Activated CD8-positive, alpha-beta memory T cell treated with anti-CD3 and anti-CD28 coated beads for 48 hours (primary cell): Measurements from ENCODE around the gene SRGAP2B.
"Not testable (repeated sequence)": the region's sequence is repeated elsewhere in the genome, so short reads cannot be mapped to it uniquely, and the experiment has no call there.

Experiments
- DNase-seq, 3 experiments: peaks; one replicate each; pipeline ENCODE4 v3.0.0-alpha.2; 2020; ENCODE audit warnings: low read depth in 2 of 3, low spot score in 2 of 3

Gene SRGAP2B

DNA sequence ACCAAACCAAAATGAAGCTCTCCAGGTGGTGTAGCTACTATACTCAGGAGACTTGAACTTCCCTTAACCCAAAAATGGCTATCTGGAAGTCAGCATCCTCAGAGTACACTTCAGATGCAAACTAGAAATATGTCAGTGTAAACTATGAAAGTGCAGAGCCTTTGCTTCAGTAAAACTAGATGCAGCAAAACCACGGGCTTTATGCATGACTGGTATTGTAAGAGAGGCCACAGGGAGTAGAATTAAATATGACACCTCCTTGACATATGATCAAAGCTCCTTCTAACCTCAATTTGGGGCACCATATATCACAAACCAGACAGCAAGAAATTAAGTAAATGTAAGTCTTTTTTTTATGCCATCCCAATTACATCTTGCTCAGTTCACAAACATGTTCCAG, 47.6 kb downstream of the SRGAP2B start:
- DNase-seq: not testable (repeated sequence)

GRCh38 chr1:145045571-145046273, 49.4 kb downstream of the SRGAP2B start:
- DNase-seq: not testable (repeated sequence)

DNA sequence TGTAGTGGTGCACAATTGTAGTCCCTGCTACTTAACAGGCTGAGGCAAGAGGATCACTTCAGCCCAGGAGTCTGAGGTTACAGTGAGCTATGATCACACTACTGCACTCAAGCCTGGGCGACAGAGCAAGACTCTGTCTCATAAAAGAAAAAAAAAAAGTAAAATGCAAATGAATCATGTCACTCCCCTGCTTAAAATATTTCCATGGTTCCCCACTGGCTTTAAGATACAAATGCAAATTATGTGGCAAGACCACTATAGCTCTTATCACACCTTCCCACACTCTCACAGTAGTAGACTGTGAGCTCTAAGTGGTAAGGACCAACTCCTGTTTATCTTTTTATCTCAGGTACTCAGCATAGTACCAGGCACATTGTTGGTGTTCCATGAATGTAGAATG, 53.6 kb downstream of the SRGAP2B start:
- not testable (repeated sequence) for DNase-seq

DNA sequence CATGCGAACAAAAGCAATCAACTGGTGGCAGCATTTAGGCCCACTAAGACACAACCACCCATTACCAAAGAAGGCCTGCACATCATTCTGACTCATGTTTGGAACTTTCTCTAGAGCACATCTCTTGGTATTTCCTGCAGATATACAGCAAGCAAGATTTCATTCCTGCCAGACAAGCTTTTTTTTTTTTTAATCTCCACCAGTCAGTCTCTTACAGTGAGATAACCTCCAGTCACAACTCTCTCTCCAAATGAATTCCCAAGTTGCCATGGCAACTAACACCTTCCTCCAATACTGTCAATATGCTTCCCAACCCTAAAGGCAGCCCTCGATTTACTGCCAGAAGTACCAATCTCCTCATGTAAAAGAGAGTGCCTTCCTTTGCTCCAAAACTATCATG, 59.1 kb downstream of the SRGAP2B start:
- not testable (repeated sequence) for DNase-seq

- not testable (repeated sequence) for DNase-seq
These were observed 61.6 kb downstream of the SRGAP2B start for GRCh38 chr1:145033523-145033922.

GRCh38 chr1:145027251-145027650, 67.9 kb downstream of the SRGAP2B start:
- DNase-seq: not testable (repeated sequence)

DNA sequence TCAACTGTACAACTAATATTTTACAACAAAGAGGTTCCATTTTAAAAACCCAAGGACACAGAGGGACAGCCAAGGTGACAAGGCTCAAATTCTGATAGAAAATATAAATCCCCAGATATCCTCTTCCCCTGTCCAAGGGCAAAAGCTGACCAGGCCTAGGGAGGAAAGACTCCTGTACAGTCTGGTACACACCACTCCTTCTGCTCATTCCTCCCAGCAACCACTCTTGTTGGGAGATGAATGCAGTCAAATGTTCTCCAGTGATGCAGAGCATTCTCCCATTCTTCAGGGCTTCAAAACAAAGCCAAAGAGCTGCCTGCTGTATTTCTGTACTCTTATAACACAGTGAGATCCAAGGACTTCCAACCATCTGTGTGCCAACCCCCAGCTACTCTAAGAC, 69.8 kb downstream of the SRGAP2B start:
- not testable (repeated sequence) for DNase-seq

GRCh38 chr1:145022259-145022658, 72.9 kb downstream of the SRGAP2B start:
- not testable (repeated sequence) for DNase-seq

DNA sequence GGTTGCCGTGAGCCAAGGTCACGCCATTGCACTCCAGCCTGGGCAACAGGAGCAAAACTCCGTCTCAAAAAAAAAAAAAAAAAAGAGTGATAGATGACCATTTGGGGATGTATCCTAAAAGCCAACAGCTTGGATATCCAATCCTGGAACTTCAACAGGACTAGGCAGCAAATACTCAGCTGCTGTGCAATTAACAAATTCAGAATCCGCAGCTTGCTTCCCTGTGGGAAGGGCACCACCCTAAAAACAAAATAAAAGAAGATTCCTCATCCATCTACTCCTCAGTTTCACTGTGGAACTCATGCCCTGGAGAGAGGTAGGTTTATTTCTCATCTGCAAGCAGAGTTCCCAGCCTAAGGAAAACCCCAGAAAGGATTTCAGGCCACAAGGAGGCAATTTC, 73.4 kb downstream of the SRGAP2B start:
- not testable (repeated sequence) for DNase-seq

DNA sequence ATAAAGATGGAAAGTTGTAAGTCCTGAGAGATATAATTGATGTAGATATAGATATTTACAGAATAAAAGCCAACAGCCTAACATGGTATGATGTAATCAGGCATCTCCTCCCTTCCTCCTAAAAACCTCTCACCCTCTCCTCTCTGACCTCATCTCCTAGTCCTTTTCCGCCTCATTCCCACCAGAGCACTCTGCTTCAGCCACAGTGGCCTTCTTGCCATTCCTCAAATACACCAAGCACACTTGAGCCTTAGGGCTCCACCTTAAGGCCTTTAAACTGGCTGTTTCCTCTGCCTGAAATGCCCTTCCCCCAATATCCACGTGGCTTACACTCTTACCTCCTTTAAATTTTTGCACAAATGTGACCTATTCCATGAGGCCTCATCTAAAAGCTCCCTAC, 75.4 kb downstream of the SRGAP2B start:
- not testable (repeated sequence) for DNase-seq

GRCh38 chr1:145017725-145018124, 77.4 kb downstream of the SRGAP2B start:
- not testable (repeated sequence) for DNase-seq

- not testable (repeated sequence) for DNase-seq
These were observed 78.7 kb downstream of the SRGAP2B start for GRCh38 chr1:145016492-145016862.

GRCh38 chr1:145015744-145016491, 79.2 kb downstream of the SRGAP2B start:
- DNase-seq: not testable (repeated sequence)

- DNase-seq: not testable (repeated sequence)
These were observed 81.8 kb downstream of the SRGAP2B start for GRCh38 chr1:145013353-145013752.

DNA sequence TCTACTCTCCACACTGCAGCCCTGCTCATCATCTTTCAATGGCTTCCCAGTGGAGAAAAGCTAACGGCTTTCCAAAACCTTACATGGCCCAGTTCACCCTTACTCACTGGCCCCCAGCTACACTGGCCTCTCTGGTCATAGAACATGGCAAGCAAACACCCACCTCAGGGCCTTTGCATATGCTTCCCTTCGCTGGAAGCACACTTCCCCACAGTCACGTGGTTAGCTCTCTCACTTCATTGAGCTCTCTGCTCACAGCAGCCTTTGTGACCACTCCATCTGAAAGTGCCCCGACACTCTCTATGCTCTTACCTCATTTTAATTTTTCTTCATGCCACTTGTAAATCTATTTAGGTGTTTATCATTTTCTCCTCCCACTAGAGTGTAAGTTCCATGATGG, 83.3 kb downstream of the SRGAP2B start:
- not testable (repeated sequence) for DNase-seq

DNA sequence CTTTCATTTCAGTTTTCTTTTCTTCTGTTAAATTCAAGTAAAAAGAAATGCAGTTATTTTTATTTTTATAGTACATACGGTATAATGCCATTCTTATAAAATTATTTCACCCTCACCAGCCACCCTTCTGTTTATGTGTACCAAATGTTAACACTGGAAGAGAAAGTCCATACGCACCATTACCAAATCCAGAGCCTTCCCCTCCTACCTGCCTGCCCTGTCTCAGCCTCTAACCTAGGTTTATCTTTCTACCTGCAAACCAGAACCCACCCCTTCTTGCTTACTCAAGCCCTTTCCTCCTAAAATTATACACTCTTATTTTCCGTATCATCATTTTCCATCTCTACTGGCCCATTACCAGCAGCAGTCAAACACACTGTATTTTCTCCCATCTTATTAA, 84.5 kb downstream of the SRGAP2B start:
- not testable (repeated sequence) for DNase-seq

DNA sequence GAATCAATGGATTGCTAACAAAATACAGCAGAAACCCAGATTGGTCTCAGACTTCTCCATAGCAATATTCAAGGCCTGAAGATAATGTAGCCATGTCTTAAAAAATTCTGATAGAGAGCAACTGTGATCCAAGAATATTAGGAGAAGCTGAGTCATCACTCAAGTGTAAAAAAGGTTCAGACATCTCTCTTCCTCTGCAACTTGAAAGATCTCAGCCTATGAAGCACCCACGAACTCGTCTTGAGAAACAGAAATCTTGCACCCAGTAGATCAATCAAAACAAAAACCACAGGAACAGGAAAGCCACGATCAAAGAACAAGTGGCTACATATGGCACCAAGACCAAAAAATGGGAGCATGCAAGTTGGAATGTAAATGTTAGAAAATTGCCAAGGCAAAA, 85.2 kb downstream of the SRGAP2B start:
- DNase-seq: not testable (repeated sequence)

DNA sequence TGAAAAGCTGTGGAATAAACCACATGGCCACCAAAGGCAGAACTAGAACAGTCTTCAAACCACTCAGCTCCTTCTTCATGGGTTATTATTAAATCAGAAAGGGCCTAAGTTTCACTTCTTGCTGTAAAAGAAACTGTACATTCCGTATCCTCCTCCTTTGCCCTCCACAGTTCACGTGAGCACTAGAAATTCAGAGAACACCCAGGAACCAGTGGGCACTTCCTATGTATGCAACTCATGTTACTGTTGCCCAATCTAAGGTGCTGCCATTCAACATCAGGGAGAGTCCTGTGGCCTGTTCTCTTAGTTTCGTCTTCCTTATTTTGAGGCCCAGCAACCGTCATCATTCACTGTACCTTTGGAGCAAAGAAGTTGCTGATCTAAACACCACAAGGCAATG, 86.7 kb downstream of the SRGAP2B start:
- DNase-seq: not testable (repeated sequence)

DNA sequence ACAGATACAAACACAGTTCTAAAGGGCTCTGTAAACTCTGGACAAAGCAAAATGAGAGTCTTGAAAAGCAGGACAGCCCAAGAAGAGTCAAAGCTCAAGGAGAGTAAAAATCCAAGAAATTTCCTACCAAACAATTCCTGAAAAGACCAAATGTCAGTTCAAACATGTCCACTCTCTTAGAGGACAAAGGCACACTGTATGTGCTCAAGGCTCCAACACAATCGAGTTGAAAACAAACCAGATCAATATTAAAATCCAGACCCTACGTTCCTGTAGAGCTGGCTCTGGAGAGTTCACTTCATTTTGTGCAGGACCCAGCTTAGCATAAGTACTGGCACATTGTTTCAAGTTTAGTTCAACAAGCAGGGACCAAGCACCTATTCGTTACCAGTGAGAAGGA, 90.0 kb downstream of the SRGAP2B start:
- DNase-seq: not testable (repeated sequence)

DNA sequence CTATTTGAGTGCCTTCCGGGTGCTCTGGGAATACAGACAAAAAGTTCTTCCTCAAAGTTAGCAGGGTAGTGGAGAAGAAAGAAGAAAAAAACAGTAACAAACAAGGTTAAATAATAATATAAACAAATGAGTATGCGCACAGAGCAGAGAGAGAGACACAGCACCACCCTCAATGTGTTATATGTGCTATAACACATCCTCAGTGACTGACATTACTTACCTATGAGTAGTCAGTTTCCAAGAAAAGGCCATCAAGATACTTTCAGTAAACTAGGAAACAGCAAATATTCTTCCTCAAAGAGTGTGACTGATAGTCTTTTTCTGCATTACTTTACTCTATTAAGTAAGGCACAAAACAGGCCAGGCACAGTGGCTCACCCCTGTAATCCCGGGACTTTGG, 93.7 kb downstream of the SRGAP2B start:
- not testable (repeated sequence) for DNase-seq

DNA sequence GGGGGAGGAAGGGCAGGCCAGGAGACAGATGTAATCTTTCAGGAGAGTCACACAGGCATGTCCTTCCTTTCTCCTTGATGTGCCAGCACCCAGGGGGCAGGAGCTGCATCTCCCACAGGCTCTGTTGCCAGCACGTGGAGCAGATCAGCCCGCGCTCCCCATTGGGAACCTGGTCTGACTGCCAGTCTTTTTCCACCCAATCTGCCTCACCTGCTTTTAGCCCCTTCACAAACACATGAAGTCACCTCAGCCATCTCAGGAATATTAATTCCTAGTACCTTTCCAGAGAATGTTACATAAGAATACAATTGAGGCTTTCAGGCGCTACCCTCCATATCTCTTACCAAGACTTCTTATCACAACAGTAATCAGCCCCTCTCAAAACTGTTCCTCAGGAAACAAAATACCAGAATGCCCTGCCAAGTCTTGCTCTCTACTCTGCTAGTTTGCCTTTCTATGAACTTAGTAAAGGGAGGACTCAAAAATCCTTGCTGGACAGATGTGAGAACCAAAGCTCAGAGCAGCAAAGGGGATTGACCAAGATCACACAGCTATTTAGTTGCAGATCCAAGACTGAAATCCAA, 94.3 kb downstream of the SRGAP2B start:
- DNase-seq: not testable (repeated sequence)
